GM18909 (cell line): Measurements from ENCODE around the gene TBX10.
"Not testable (repeated sequence)": the region's sequence is repeated elsewhere in the genome, so short reads cannot be mapped to it uniquely, and the experiment has no call there.

Experiments used
- ATAC-seq: cut with Tn5 transposase; IDR thresholded peaks from one replicate; pipeline ENCODE4 v1.9.1; 2021; ENCODE audit warnings: mild to moderate bottlenecking; ENCODE audit not compliant: unreplicated experiment, poor library complexity

Gene TBX10

DNA sequence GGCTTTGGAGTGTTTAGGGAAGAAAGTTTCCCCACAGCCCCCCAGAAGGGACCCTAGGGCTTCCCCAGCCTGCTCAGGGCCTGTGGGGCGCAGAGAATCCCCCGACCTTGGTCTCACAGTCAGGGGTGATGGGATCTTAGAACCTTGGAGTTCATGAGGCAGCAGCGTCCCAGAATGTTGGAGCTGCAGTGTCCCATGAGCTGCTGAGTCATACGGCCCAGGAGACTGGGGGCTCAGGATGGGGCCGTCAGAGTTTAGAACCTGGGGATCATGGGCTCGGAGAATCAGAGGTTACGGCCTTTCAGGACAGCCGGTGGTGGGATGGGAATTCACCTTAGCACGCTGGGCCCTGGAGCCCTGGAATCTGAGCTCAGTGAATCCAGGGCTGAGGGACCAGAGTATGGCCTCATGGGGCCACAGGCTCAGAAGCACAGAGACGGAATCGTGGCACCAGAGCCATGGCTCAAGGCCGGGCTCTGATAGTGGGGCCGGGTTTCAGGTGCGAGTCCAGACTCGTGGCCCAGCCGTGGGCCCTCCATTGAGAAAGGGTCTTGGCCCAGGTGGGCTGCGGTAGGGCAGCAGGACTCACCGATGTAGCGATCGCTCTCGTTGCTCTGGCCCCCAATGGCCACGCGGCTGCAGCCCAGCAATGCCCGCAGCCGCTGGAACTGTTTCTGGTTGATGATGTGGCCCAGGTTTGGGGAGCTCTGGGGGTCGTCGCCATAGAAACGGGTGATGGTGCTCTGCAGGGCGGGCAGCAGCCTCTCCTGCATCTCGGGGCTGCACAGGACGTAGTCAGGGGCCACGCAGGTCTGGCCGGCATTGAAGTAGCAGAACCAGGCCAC is 25.4 kb upstream of the TBX10 start:
- ATAC-seq, result no peak

DNA sequence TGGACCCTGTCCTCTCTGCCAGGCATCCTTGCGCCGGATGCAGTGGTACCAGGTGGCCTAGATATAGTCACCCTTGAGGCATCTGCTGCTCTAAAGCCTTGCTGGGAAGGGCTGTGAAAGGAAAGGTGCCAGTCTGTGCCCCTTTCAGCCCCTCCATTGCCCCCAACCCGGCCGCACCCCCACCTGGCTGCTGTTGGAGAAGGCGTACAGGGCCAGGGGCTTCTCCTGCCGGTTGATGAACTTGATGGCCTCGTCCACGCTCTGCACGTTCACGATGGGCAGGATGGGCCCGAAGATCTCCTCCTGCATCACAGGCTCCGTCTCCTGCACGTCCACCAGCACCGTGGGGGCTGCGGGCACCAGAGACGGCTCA is 24.6 kb upstream of the TBX10 start:
- ATAC-seq, result no peak

DNA sequence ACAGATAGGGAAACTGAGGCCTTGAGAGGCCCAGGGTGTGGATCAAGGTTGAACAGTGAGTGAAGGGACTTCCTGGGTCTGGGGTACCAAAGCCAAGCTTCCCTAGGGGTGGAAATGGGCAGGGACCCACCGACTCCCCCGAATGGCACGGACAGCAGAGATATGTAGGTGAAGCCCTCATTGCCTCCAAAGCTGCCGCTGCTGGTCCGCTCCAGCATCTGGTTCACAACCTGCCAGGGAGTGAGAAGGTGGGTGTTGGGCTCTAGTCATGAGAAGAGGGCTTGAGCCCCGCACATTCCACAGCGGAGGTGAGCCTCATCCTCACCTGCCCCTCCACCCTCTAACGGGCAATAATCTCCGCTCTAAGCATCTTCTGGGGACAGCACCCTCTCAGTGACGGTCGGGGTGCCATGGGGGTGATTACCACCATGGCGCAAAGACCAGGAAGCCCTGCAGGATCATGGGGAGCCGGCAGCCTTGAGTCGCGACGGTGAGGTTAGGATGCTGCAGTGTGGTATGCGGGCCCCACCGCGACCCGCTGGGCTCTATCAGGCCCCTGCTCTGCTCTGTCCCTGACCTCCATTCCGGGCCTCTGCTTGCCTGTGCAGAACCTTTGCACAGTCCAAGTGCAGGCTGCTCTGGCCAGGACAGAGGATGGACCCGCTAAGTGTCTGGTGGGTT is 24.1 kb upstream of the TBX10 start:
- ATAC-seq, result no peak

GRCh38 chr11:67662835-67663531 is 23.4 kb upstream of the TBX10 start:
- ATAC-seq, result no peak

DNA sequence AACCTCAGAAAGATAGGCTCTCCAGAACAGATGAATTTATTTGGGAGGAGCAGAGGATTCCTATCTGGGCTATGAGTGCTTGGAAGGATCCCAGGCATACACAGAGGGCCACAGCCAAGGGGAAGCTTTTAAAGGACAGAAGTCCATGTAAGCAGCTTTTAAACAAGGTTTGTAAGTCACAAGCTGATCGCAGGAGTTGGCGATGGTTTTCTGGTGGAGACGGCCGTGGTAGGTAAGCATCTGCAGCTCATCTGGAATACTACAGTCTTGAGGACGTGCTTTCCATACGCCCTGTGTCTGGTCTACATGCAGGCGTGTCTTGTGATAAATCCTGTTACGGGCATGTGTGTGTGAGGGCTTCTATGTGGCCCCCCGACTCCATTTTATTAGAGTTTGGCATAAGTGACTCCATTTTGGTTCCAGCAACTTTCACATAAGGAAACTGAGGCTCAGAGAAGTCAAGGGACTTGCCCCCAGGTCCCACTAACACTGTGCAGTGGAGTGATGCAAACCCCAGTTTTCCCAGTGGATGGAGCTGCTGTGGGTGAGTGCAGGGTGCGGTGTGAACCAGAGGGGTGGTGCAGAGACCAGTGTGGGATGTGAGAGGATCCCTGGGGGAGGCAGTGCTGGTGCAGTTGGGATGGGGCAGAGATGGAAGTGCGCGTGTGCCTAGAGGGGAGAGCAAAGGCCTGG is 22.7 kb upstream of the TBX10 start:
- no peak for ATAC-seq

GRCh38 chr11:67660752-67661151 is 21.2 kb upstream of the TBX10 start:
- ATAC-seq, result not testable (repeated sequence)

GRCh38 chr11:67659651-67660165 is 20.1 kb upstream of the TBX10 start:
- not testable (repeated sequence) for ATAC-seq

- ATAC-seq, result no peak
Observed at GRCh38 chr11:67657300-67657699, 17.7 kb upstream of the TBX10 start.

GRCh38 chr11:67656278-67656922 is 16.8 kb upstream of the TBX10 start:
- no peak for ATAC-seq

DNA sequence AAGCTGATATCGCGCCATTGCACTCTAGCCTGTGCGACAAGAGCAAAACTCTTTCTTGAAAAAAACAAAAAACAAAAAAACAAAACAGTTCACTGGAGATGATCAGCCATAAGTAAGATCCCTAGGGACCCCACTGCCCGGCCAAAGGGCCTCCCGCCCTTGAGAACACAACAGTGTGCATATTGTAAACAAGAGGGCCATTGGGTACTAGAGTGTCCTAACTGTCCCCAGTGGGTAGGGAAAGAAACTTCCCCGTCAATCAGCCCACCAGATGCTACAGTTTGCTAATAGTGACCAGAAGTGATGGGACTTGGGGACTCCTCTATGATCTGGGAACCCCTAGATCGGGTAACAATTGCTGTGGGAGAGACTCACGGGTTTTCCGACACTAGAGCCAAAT is 14.7 kb upstream of the TBX10 start:
- ATAC-seq, result no peak

GRCh38 chr11:67652965-67653845 is 13.6 kb upstream of the TBX10 start:
- ATAC-seq, result no peak

- ATAC-seq, result no peak
Observed at GRCh38 chr11:67651976-67652781, 12.6 kb upstream of the TBX10 start.

DNA sequence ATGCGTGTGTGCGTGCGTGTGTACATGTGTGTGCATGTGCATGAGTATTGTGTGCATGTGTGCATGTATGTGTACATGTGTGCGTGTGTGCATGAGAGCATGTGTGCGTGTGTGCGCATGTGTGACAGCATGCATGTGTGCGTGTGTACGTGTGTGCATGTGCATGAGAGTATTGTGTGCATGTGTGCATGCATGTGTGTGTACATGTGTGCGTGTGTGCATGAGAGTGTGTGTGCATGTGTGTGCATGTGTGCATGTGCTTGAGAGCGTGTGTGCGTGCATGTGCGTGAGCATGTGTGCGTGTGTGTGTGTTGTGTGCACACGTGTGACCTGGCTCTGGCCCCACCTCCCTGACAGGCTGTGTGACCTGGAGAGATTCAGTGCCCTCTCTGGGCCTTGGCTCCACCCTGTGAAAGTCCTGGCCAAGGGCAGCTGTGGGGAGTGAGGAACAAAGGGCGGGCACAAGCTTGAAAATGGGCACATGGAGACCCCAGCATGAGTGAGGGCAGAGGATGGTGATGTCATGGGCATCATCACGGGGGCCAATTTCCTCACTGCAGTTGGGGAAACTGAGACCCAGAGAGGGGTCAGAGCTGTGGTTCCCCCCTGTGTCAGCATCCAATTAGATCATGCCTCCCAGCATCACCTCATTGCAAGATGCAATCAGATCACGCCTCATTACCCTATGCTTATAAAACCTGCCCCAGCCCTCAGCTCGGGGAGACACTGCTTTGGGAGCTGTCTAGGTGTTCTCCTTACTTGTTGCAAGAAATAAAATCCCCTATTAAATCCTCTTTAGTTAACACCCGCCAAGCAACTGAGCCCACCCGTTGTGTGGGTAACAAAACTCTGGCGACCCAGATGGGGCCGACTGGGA is 10.3 kb upstream of the TBX10 start:
- no peak for ATAC-seq

DNA sequence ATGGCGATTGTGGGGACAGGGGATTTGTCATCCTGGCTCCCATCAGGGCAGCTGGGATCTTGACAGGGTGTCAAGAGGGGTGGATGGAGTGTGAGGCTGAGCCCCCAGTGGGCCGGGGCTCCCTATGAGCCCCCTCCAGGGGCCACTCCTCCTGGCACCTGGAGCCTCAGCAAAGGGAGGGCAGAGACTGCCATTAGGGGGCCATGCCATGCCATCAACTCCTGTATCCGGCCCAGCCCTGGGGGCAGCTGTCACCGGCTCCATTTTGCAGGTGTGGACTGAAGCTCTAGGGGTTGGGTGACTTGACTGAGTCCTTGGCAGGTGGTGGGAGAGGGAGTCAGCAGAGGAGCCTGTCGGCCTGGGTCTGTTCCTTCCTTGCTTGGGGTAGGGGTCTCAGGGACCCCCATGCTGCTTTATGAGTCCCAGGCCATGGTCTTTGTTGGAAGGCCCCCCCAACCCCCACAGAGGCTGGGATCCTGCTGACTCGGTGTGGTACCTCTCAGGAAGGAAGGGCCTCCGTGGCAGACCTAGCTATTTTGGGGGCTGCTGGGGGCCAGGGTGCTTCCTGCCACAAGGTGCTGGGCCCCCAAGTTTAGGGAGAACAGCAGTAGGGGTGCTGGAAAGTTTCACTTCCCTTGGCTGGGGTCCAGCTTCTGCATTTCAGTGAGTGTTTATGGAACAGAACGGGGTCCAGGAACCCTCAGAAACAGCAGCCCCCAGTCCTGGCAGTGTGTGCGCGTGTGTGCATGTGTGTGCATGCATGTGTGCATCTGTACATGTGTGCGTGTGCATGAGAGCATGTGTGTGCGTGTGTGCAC is 9.4 kb upstream of the TBX10 start:
- ATAC-seq, result no peak

- peak; percentile 46 for ATAC-seq
Observed at GRCh38 chr11:67648140-67648795, 8.7 kb upstream of the TBX10 start.

GRCh38 chr11:67647471-67647870 is 7.9 kb upstream of the TBX10 start:
- ATAC-seq, result no peak
